Measurements from ENCODE around the gene NHLH1.

- TF ChIP-seq CTCF (IDR thresholded peaks at IDR 0.05; ENCODE audit: insufficient read depth, low read length) (no peak), GABPA (IDR thresholded peaks at IDR 0.05; ENCODE audit: low read depth) (no peak), SPI1 (IDR thresholded peaks at IDR 0.05; ENCODE audit: borderline replicate concordance, low read depth) (no peak), POLR2AphosphoS5 (IDR thresholded peaks at IDR 0.05; ENCODE audit: low read depth) (no peak)
Measured at GRCh38 chr1:160344241-160344640, 22.6 kb upstream of the NHLH1 start.

All from HL-60 (cell line).